Sigmoid colon (tissue), 3 donors: ENCODE measurements around the gene WFDC10A.

Source experiments
- CTCF ChIP-seq, 4 experiments: fragments of 450-650 bp in 3 of 4; fragments of 200-600 bp in 1 of 4; IDR thresholded peaks; one replicate each; pipeline ENCODE4 v1.5.1; 2016 to 2019; ENCODE audit warnings: antibody characterized with exemption in 4 of 4, mild to moderate bottlenecking in 3 of 4, moderate library complexity in 2 of 4
- POLR2A ChIP-seq, 2 donors: fragments of 450-650 bp; IDR thresholded peaks; one replicate each; pipeline ENCODE4 v1.6.1; 2016; ENCODE audit warnings: antibody characterized with exemption in 2 of 2, mild to moderate bottlenecking in 2 of 2, moderate library complexity in 2 of 2

GRCh38 chr20:45595235-45595634 lies 34.3 kb upstream of the WFDC10A start:
- no peak for TF ChIP-seq CTCF (IDR thresholded peaks at IDR 0.05)
- no peak for TF ChIP-seq POLR2A (IDR thresholded peaks at IDR 0.05)
